Measurements from ENCODE around the gene HIVEP3.

GRCh38 chr1:41482001-41482765, 436.5 kb downstream of the HIVEP3 start:
- TF ChIP-seq EZH2 (IDR thresholded peaks at IDR 0.05; ENCODE audit: borderline replicate concordance, insufficient read depth, low read depth, low read length, poor library complexity, severe bottlenecking) (no peak), CTCF (IDR thresholded peaks at IDR 0.05) (no peak)
